Ovary (tissue), 3 donors: ENCODE results near the gene YY1.

Experiments
- EP300 ChIP-seq: sonication (generic); formaldehyde crosslinking; IDR thresholded peaks from one replicate; pipeline ENCODE4 v1.6.1; 2017; ENCODE audit warnings: antibody characterized with exemption
- POLR2A ChIP-seq: fragments of 450-650 bp; IDR thresholded peaks from one replicate; pipeline ENCODE4 v1.6.1; 2017; ENCODE audit warnings: antibody characterized with exemption, mild to moderate bottlenecking, moderate library complexity
- TF ChIP-seq, protein P1 (sequence below), 3 donors: fragments of 450-650 bp in 2 of 3; fragments of 200-600 bp in 1 of 3; IDR thresholded peaks; one replicate each; pipeline versions ENCODE4 v1.5.1 to v1.8.0; 2016 to 2022; ENCODE audit warnings: antibody characterized with exemption in 3 of 3, mild to moderate bottlenecking in 1 of 3
- donor health status: DM: no; HTN: no; CAD: no.

GRCh38 chr14:100281286-100282082 is 42.5 kb downstream of the YY1 start:
- TF ChIP-seq, protein P1, sequence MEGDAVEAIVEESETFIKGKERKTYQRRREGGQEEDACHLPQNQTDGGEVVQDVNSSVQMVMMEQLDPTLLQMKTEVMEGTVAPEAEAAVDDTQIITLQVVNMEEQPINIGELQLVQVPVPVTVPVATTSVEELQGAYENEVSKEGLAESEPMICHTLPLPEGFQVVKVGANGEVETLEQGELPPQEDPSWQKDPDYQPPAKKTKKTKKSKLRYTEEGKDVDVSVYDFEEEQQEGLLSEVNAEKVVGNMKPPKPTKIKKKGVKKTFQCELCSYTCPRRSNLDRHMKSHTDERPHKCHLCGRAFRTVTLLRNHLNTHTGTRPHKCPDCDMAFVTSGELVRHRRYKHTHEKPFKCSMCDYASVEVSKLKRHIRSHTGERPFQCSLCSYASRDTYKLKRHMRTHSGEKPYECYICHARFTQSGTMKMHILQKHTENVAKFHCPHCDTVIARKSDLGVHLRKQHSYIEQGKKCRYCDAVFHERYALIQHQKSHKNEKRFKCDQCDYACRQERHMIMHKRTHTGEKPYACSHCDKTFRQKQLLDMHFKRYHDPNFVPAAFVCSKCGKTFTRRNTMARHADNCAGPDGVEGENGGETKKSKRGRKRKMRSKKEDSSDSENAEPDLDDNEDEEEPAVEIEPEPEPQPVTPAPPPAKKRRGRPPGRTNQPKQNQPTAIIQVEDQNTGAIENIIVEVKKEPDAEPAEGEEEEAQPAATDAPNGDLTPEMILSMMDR (IDR thresholded peaks at IDR 0.05), result no peak
- TF ChIP-seq POLR2A (no peak), EP300 (no peak)
